Neural cell (in vitro differentiated cells): ENCODE data around the gene CDCA3.

Source experiments
- EP300 ChIP-seq: fragments of 450-650 bp; conservative IDR thresholded peaks from 2 replicates; pipeline ENCODE4 v1.6.1; 2014; ENCODE audit warnings: antibody characterized with exemption, mild to moderate bottlenecking, moderate library complexity; ENCODE audit not compliant: poor library complexity, severe bottlenecking
- MXI1 ChIP-seq: fragments of 450-650 bp; conservative IDR thresholded peaks from 2 replicates; pipeline ENCODE4 v1.6.1; 2014; ENCODE audit warnings: antibody characterized with exemption, mild to moderate bottlenecking; ENCODE audit not compliant: poor library complexity, severe bottlenecking
- POLR2AphosphoS5 ChIP-seq: IDR thresholded peaks from 2 replicates; pipeline ENCODE4 v1.6.1; 2012
- RAD21 ChIP-seq: fragments of 450-650 bp; conservative IDR thresholded peaks from 2 replicates; pipeline ENCODE4 v1.6.1; 2014; ENCODE audit warnings: antibody characterized with exemption, mild to moderate bottlenecking, moderate library complexity
- SMC3 ChIP-seq: fragments of 450-650 bp; conservative IDR thresholded peaks from 2 replicates; pipeline ENCODE4 v1.6.1; 2014; ENCODE audit warnings: antibody characterized with exemption, mild to moderate bottlenecking, moderate library complexity; ENCODE audit not compliant: poor library complexity
- TAF1 ChIP-seq: IDR thresholded peaks from 2 replicates; pipeline ENCODE4 v1.6.1; 2012; ENCODE audit warnings: low read depth
- TF ChIP-seq, protein P1 (sequence below): fragments of 450-650 bp; IDR thresholded peaks from 2 replicates; pipeline ENCODE4 v1.5.1; 2014; ENCODE audit warnings: antibody characterized with exemption, mild to moderate bottlenecking, moderate library complexity; ENCODE audit not compliant: poor library complexity, severe bottlenecking
- TF ChIP-seq, protein P2 (sequence below): IDR thresholded peaks from 2 replicates; pipeline ENCODE4 v1.6.1; 2012; ENCODE audit warnings: borderline replicate concordance

DNA sequence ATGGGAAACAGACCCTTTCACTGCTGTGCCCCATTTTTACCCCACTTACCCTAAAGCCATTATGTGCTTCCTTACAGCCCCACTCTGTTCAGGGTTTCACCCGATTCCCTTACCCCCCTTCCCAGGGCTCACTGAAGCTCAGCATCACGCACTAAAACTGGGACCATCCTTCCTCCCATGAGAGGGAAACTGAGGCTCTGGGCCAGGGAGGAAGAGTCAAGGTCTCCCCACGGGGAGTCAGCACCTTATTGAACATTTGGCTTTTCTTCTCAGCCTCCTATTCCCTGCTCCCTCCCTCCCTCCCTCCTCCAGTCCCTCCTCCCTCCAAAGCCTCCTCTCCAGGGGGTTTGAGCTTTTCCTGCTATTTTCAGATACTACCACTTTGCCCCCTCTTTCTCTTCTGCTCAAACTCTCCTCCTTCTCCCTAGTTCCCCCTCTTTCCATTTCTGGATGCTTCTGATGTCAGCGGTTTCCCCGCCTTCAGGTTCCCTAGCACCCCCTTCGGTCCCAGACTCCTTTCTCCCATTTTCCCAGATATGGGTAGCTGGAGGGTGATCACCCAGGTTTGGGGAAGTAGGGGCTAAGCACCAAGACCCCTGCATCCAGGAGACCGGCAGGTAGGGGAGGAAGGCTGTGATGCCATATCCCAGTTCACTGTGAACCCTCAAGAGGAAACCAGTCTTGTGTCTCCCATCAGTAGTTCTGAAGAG lies 28.5 kb downstream of the CDCA3 start:
- TF ChIP-seq POLR2AphosphoS5 (no peak), EP300 (no peak), SMC3 (no peak), TAF1 (no peak), RAD21 (no peak), MXI1 (no peak)
- TF ChIP-seq, protein P1, sequence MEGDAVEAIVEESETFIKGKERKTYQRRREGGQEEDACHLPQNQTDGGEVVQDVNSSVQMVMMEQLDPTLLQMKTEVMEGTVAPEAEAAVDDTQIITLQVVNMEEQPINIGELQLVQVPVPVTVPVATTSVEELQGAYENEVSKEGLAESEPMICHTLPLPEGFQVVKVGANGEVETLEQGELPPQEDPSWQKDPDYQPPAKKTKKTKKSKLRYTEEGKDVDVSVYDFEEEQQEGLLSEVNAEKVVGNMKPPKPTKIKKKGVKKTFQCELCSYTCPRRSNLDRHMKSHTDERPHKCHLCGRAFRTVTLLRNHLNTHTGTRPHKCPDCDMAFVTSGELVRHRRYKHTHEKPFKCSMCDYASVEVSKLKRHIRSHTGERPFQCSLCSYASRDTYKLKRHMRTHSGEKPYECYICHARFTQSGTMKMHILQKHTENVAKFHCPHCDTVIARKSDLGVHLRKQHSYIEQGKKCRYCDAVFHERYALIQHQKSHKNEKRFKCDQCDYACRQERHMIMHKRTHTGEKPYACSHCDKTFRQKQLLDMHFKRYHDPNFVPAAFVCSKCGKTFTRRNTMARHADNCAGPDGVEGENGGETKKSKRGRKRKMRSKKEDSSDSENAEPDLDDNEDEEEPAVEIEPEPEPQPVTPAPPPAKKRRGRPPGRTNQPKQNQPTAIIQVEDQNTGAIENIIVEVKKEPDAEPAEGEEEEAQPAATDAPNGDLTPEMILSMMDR: no peak
- TF ChIP-seq, protein P2, sequence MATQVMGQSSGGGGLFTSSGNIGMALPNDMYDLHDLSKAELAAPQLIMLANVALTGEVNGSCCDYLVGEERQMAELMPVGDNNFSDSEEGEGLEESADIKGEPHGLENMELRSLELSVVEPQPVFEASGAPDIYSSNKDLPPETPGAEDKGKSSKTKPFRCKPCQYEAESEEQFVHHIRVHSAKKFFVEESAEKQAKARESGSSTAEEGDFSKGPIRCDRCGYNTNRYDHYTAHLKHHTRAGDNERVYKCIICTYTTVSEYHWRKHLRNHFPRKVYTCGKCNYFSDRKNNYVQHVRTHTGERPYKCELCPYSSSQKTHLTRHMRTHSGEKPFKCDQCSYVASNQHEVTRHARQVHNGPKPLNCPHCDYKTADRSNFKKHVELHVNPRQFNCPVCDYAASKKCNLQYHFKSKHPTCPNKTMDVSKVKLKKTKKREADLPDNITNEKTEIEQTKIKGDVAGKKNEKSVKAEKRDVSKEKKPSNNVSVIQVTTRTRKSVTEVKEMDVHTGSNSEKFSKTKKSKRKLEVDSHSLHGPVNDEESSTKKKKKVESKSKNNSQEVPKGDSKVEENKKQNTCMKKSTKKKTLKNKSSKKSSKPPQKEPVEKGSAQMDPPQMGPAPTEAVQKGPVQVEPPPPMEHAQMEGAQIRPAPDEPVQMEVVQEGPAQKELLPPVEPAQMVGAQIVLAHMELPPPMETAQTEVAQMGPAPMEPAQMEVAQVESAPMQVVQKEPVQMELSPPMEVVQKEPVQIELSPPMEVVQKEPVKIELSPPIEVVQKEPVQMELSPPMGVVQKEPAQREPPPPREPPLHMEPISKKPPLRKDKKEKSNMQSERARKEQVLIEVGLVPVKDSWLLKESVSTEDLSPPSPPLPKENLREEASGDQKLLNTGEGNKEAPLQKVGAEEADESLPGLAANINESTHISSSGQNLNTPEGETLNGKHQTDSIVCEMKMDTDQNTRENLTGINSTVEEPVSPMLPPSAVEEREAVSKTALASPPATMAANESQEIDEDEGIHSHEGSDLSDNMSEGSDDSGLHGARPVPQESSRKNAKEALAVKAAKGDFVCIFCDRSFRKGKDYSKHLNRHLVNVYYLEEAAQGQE: no peak
